Fibroblast of lung (primary cell): ENCODE data around the gene SNRPA.

ENCODE experiments used
- CTCF ChIP-seq, 2 donors: IDR thresholded peaks in 1 of 2; conservative IDR thresholded peaks in 1 of 2; 1 replicate in 1 of 2; 2 replicates in 1 of 2; pipeline ENCODE4 v1.5.1; 2011 to 2012; ENCODE audit warnings: low read length in 2 of 2, control low read depth in 1 of 2, inconsistent platforms in 1 of 2, low read depth in 1 of 2, mild to moderate bottlenecking in 1 of 2
- EZH2 ChIP-seq: IDR thresholded peaks from 2 replicates; pipeline ENCODE4 v1.5.1; 2012; ENCODE audit warnings: low read length, control low read depth, mild to moderate bottlenecking; ENCODE audit errors: missing control alignments

GRCh38 chr19:40716482-40717324 lies 34.3 kb upstream of the SNRPA start, which contains the start of the genes COQ8B and ITPKC:
- TF ChIP-seq CTCF (conservative IDR thresholded peaks at IDR 0.05 in 1 of 2, IDR thresholded peaks at IDR 0.05 in 1 of 2; ENCODE audit: low read depth in 1 of 2, low read length in 2 of 2) = no peak
- TF ChIP-seq EZH2 = no peak
